Stimulated activated CD4-positive, alpha-beta T cell treated with anti-CD3 and anti-CD28 coated beads, Interleukin-4, amount 100 ng/mL, for 24 hours (primary cell): ENCODE measurements around the gene MAK.
"Not testable (repeated sequence)": the region's sequence is repeated elsewhere in the genome, so short reads cannot be mapped to it uniquely, and the experiment has no call there.

Experiments
- DNase-seq: peaks from one replicate; pipeline ENCODE4 v3.0.0-alpha.2; 2020

MAK gene

GRCh38 chr6:10837995-10838793, at the start of gene MAK:
MAK (minus strand) TSS chr6:10838539; CDS start chr6:10830648, 7,891 bp downstream.
- peak; percentile 85 for DNase-seq

- peak; percentile 3 for DNase-seq
These were observed 48.6 kb upstream of the MAK start, which contains the start of gene SYCP2L for GRCh38 chr6:10886691-10887502. SYCP2L (plus strand) TSS chr6:10887052; CDS start chr6:10887127, 75 bp downstream.

- not testable (repeated sequence) for DNase-seq
These were observed 48.0 kb upstream of the MAK start for GRCh38 chr6:10886365-10886690.

- DNase-seq: no peak
These were observed 46.1 kb upstream of the MAK start for GRCh38 chr6:10884245-10884972.

- DNase-seq: no peak
These were observed 45.2 kb upstream of the MAK start for GRCh38 chr6:10883312-10884244.

GRCh38 chr6:10882657-10883171, 44.4 kb upstream of the MAK start:
- DNase-seq: no peak

- not testable (repeated sequence) for DNase-seq
These were observed 43.9 kb upstream of the MAK start for GRCh38 chr6:10882253-10882630.

- DNase-seq: no peak
These were observed 42.0 kb upstream of the MAK start for GRCh38 chr6:10880366-10880765.

- no peak for DNase-seq
These were observed 39.5 kb upstream of the MAK start for GRCh38 chr6:10877871-10878270.

GRCh38 chr6:10877012-10877411, 38.7 kb upstream of the MAK start:
- no peak for DNase-seq

GRCh38 chr6:10875026-10875425, 36.7 kb upstream of the MAK start:
- no peak for DNase-seq

- DNase-seq: no peak
These were observed 35.9 kb upstream of the MAK start for GRCh38 chr6:10874207-10874606.

GRCh38 chr6:10873374-10873773, 35.0 kb upstream of the MAK start:
- DNase-seq: no peak

- no peak for DNase-seq
These were observed 29.6 kb upstream of the MAK start for GRCh38 chr6:10867952-10868351.

- not testable (repeated sequence) for DNase-seq
These were observed 28.4 kb upstream of the MAK start for GRCh38 chr6:10866709-10867108.

GRCh38 chr6:10863031-10863430, 24.7 kb upstream of the MAK start:
- not testable (repeated sequence) for DNase-seq

GRCh38 chr6:10862361-10862760, 24.0 kb upstream of the MAK start:
- DNase-seq: no peak

GRCh38 chr6:10861086-10861485, 22.7 kb upstream of the MAK start:
- no peak for DNase-seq

- no peak for DNase-seq
These were observed 18.9 kb upstream of the MAK start for GRCh38 chr6:10857259-10857658.

- no peak for DNase-seq
These were observed 16.7 kb upstream of the MAK start for GRCh38 chr6:10854922-10855632.

GRCh38 chr6:10853849-10854300, 15.5 kb upstream of the MAK start:
- DNase-seq: not testable (repeated sequence)
